MCF 10A (cell line): Measurements from ENCODE around the gene CPA3. TPM values are rescaled to one million over a fixed set of nuclear protein-coding genes. Genes with fewer than 3 reads are reported as not detected.

Source experiments
- BruUV-seq: library from RNA; stranded (reverse); fragments of 400-500 nt; replicated peaks from 2 replicates; lab custom pipeline; 2021; lab: Mats Ljungman, UMichigan
- CTCF ChIA-PET: fragments of 300-600 bp; sonication (Branson Sonifier 250); formaldehyde crosslinking; extraction: SDS; loops from one replicate; lab custom pipeline; 2021; ENCODE audit warnings: antibody characterized with exemption, inconsistent platforms; lab: Yijun Ruan, JAX
- POLR2A ChIA-PET: fragments of 300-600, 350-650 bp; sonication (Branson Sonifier 250); formaldehyde crosslinking; extraction: SDS; loops from one replicate; lab custom pipeline; 2020; ENCODE audit warnings: antibody characterized with exemption, inconsistent platforms; lab: Yijun Ruan, JAX
- DNase-seq: peaks from one replicate; pipeline ENCODE4 v3.0.0-alpha.2; 2018; ENCODE audit not compliant: unreplicated experiment
- H3K27ac Mint-ChIP-seq: one replicate; pipeline ENCODE4 v1.8.0; 2022; ENCODE audit warnings: mild to moderate bottlenecking, low read depth, mixed read lengths; ENCODE audit not compliant: unreplicated experiment
- H3K27me3 Mint-ChIP-seq: one replicate; pipeline ENCODE4 v1.8.0; 2022; ENCODE audit warnings: mixed read lengths; ENCODE audit not compliant: insufficient read depth, unreplicated experiment
- H3K36me3 Mint-ChIP-seq: one replicate; pipeline ENCODE4 v1.8.0; 2022; ENCODE audit warnings: mild to moderate bottlenecking, moderate library complexity, mixed read lengths; ENCODE audit not compliant: insufficient read depth, unreplicated experiment
- H3K4me1 Mint-ChIP-seq: one replicate; pipeline ENCODE4 v1.8.0; 2022; ENCODE audit warnings: mixed read lengths; ENCODE audit not compliant: insufficient read depth, unreplicated experiment
- H3K4me3 Mint-ChIP-seq: one replicate; pipeline ENCODE4 v1.8.0; 2022; ENCODE audit warnings: mild to moderate bottlenecking, moderate library complexity, mixed read lengths; ENCODE audit not compliant: unreplicated experiment
- H3K9me3 Mint-ChIP-seq: one replicate; pipeline ENCODE4 v1.8.0; 2022; ENCODE audit warnings: mixed read lengths; ENCODE audit not compliant: unreplicated experiment
- CTCF ChIP-seq: fragments of 200-600 bp; IDR thresholded peaks from one replicate; pipeline ENCODE4 v1.8.0; 2022; ENCODE audit warnings: antibody characterized with exemption, mild to moderate bottlenecking; ENCODE audit not compliant: unreplicated experiment
- intact Hi-C: fragments of 100-400 bp; cut with micrococcal nuclease; formaldehyde crosslinking; loops from 2 replicates; pipeline ENCODE4 v1.14.1; 2022
- total RNA-seq: library from RNA; stranded (reverse); gene quantifications from 2 replicates; pipeline ENCODE4 v1.2.3, GENCODE V29; 2022

Gene CPA3
- total RNA-seq, 1 experiment from 2014 or later, result not detected

- H3K9me3 Mint-ChIP-seq, result no peaks in the 10 kb centered on the region
- no peak overlapping the region for H3K4me3 Mint-ChIP-seq
- CTCF ChIA-PET, result interaction anchor here (0.5 to 1.3 kb wide), 2 partner anchors 11 to 16 kb away, joined by 3 to 4 read pairs; no protein-coding TSS in a partner anchor
- no peak overlapping the region for H3K27ac Mint-ChIP-seq
- no peak for TF ChIP-seq CTCF
- H3K27me3 Mint-ChIP-seq, result peaks cover 82% of the 10 kb centered on the region
- no peaks in the 10 kb centered on the region for H3K36me3 Mint-ChIP-seq
- H3K4me1 Mint-ChIP-seq, result no peaks in the 10 kb centered on the region
- intact Hi-C loops, result no loop called here
- POLR2A ChIA-PET, result no interaction called here
- BruUV-seq, result no TSS peak
- no peak for DNase-seq
Measured at GRCh38 chr3:148878095-148878494, 13.0 kb downstream of the CPA3 start.

- peaks cover 81% of the 10 kb centered on the region for H3K27me3 Mint-ChIP-seq
- ChIA-PET CTCF (interaction anchor here (1.3 kb wide), 1 partner anchor 17 kb away, joined by 4 read pairs; no protein-coding TSS in a partner anchor), POLR2A (interaction anchor here (0.6 kb wide), 1 partner anchor 17 kb away, joined by 3 read pairs; no protein-coding TSS in a partner anchor)
- DNase-seq, result no peak
- no peaks in the 10 kb centered on the region for H3K4me1 Mint-ChIP-seq
- TF ChIP-seq CTCF, result no peak
- H3K9me3 Mint-ChIP-seq, result no peaks in the 10 kb centered on the region
- no TSS peak for BruUV-seq
- intact Hi-C loops, result no loop called here
- no peaks in the 10 kb centered on the region for H3K36me3 Mint-ChIP-seq
- H3K27ac Mint-ChIP-seq, result no peak overlapping the region
- no peak overlapping the region for H3K4me3 Mint-ChIP-seq
Measured at GRCh38 chr3:148879256-148879655, 14.2 kb downstream of the CPA3 start.

GRCh38 chr3:148880681-148881080 is 15.6 kb downstream of the CPA3 start:
- intact Hi-C loops, result no loop called here
- Mint-ChIP-seq H3K9me3 (no peaks in the 10 kb centered on the region), H3K36me3 (no peaks in the 10 kb centered on the region), H3K4me3 (no peak overlapping the region), H3K4me1 (no peaks in the 10 kb centered on the region), H3K27ac (no peak overlapping the region), H3K27me3 (peaks cover 66% of the 10 kb centered on the region)
- TF ChIP-seq CTCF, result no peak
- CTCF ChIA-PET, result interaction anchor here (1.0 to 3.0 kb wide), 3 partner anchors 9 to 299 kb away, joined by 3 to 23 read pairs (median 4); no protein-coding TSS in a partner anchor
- BruUV-seq, result no TSS peak
- POLR2A ChIA-PET, result no interaction called here
- DNase-seq, result peak; percentile 21

GRCh38 chr3:148881286-148881685 is 16.2 kb downstream of the CPA3 start:
- Mint-ChIP-seq H3K4me1 (no peaks in the 10 kb centered on the region), H3K27me3 (peaks cover 67% of the 10 kb centered on the region)
- CTCF ChIA-PET, result interaction anchor here (1.0 to 3.0 kb wide), 3 partner anchors 10 to 298 kb away, joined by 3 to 23 read pairs (median 4); no protein-coding TSS in a partner anchor

More at GRCh38 chr3:148881286-148881685, 16.2 kb downstream of the CPA3 start:
- Mint-ChIP-seq H3K4me3 (no peak overlapping the region), H3K36me3 (no peaks in the 10 kb centered on the region), H3K9me3 (no peaks in the 10 kb centered on the region), H3K27ac (no peak overlapping the region)
- no TSS peak for BruUV-seq
- intact Hi-C loops, result no loop called here
- no peak for DNase-seq
- TF ChIP-seq CTCF, result no peak
- POLR2A ChIA-PET, result no interaction called here
